BE2C (cell line): Measurements from ENCODE around the gene CXCR6.
"Not testable (repeated sequence)": the region's sequence is repeated elsewhere in the genome, so short reads cannot be mapped to it uniquely, and the experiment has no call there.

Experiments
- DNase-seq: peaks from one replicate; pipeline ENCODE4 v3.0.0-alpha.2; 2020
- H3K27me3 ChIP-seq: fragments of 250-450 bp; sonication (Bioruptor Pico); 2 replicates; pipeline ENCODE4 v1.5.1; 2020; ENCODE audit warnings: mild to moderate bottlenecking
- H3K36me3 ChIP-seq: fragments of 250-450 bp; sonication (Bioruptor Pico); 2 replicates; pipeline ENCODE4 v1.5.1; 2020; ENCODE audit warnings: mild to moderate bottlenecking
- H3K4me1 ChIP-seq: fragments of 250-450 bp; sonication (Bioruptor Pico); 2 replicates; pipeline ENCODE4 v1.5.1; 2020
- H3K4me3 ChIP-seq: 2 replicates; pipeline ENCODE4 v1.5.1; 2011; ENCODE audit warnings: low read depth, low read length
- H3K9me3 ChIP-seq: fragments of 250-450 bp; sonication (Bioruptor Pico); 2 replicates; pipeline ENCODE4 v1.5.1; 2020
- TF ChIP-seq, protein P1 (sequence below): IDR thresholded peaks from 2 replicates; pipeline ENCODE4 v1.5.1; 2012; ENCODE audit warnings: mild to moderate bottlenecking, low read depth, low read length

CXCR6 gene

DNA sequence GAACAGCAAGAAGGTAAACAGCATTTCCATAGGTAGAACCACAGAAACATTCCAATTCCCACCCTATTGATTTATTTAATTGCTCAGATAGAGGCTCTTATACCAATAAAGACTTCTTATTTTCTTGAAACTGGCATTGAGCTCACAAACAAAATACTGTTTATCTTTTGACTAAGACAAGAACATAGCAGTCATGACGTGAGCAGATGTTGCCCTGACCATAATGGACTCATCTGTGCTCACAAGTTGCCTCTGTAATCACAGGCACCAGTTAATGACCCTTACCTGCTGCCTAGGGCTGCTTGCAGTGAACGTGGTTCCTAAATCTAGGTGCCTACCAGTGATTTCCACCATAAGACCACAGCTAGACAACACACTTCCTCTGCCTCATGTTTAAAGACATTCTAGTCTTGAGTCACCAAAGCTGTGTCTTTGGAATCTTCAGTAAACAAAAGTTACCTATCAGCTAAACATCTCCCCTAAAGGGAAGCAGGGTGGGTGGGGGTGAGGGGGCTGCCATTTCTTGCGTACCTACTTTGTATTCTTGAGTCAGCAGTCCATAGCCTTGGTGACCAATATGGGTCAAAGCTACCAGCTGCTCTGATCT lies 50.3 kb downstream of the CXCR6 start:
- H3K9me3 ChIP-seq, result no peaks in the 10 kb centered on the region
- H3K36me3 ChIP-seq, result no peaks in the 10 kb centered on the region
- no peak overlapping the region for H3K4me3 ChIP-seq
- H3K4me1 ChIP-seq, result no peaks in the 10 kb centered on the region
- no peak for DNase-seq
- H3K27me3 ChIP-seq, result no peaks in the 10 kb centered on the region
- TF ChIP-seq, protein P1, sequence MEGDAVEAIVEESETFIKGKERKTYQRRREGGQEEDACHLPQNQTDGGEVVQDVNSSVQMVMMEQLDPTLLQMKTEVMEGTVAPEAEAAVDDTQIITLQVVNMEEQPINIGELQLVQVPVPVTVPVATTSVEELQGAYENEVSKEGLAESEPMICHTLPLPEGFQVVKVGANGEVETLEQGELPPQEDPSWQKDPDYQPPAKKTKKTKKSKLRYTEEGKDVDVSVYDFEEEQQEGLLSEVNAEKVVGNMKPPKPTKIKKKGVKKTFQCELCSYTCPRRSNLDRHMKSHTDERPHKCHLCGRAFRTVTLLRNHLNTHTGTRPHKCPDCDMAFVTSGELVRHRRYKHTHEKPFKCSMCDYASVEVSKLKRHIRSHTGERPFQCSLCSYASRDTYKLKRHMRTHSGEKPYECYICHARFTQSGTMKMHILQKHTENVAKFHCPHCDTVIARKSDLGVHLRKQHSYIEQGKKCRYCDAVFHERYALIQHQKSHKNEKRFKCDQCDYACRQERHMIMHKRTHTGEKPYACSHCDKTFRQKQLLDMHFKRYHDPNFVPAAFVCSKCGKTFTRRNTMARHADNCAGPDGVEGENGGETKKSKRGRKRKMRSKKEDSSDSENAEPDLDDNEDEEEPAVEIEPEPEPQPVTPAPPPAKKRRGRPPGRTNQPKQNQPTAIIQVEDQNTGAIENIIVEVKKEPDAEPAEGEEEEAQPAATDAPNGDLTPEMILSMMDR, result no peak

DNA sequence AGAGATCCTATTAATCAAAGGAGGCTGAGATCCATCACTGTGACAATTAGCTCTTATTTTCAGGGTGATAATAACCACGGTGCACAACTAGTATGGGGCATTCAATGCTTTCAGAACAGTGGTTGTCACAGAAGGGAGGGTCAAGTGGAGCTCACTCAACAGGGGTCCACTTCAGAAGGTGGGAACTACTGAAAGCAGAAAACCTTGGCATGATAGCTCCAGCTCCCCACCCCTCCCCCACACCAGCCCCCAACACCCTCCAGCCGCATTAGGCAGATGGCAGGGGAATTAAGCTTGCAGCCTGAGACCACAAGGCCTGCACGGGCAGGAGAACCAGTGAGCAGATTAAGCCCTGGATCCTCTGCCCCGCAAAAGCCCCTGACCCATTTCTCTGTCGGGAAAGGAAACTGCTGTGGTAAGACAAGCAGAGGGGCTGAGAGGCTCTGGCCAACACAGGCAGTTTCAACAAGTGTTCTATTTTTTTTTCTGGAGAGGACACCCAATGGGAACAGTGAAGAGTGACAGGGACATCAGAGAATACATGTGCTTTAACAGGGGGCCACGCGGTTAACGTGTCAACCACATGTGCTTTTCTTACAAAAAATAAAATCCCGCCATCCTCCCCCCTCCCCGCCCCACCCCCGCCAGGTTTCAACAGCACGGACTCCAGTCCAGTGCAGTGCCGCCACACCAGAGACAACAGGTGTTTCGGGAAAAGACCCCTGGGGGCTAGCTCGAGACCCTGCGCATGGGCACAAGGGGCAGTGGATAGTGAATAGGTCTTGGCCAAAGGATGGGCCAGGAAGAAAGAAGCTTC lies 51.4 kb downstream of the CXCR6 start:
- H3K4me1 ChIP-seq, result no peaks in the 10 kb centered on the region
- peak overlapping the region; percentile 76 for H3K4me3 ChIP-seq
- H3K9me3 ChIP-seq, result no peaks in the 10 kb centered on the region
- H3K27me3 ChIP-seq, result no peaks in the 10 kb centered on the region
- DNase-seq, result no peak
- H3K36me3 ChIP-seq, result no peaks in the 10 kb centered on the region
- TF ChIP-seq, protein P1, result no peak

DNA sequence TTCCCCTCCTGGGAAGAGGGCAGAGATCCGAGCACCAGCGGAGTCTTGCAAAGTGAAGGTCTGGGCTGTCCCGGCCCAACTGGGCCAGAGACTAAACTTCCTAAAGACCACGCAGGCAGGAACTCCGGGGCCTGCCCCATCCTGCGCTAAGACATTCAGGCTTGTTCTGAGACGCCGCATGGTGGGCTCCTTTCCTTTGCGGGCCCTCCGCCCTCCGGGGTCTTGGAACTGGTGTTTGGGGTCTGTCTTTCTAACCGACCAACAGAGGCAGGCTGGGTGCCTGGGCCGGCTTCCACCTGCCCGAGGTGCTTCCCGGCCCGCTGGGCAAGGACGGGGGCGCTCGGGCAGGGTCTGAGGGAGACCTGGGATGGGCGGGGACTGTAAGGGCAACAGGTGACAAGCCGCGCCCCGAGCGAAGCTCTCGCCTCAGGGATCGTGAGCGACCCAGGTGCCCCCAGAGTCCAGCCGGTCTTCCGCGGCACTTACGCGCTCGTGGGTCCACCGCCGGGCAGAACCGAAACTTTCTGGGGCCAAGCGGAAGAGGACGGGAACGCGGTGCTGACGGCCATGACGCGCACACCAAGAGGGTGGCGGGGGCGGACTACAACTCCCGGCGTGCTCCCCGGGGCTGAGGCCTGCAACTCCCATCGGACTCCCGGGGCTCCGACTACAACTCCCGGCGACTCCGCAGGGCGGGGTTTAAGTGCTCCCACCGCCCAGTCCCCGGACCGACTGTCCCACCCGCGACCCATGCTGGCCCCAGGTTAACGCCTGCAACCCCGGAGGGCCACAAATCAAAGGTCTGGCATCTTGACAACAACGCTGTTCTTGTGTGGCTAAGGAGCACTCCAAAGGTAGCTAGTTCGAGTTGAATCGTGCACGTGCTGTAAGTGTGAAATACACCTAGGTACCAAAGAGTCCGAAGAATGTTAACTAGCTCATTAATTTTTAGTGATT lies 52.2 kb downstream of the CXCR6 start, which contains the start of gene FYCO1:
TSS of gene FYCO1 (minus strand) at position 589 of the 957 bp plus-strand sequence. CDS start 10,914 bp downstream, outside the sequence.
- Histone ChIP-seq H3K9me3 (no peaks in the 10 kb centered on the region), H3K4me3 (peak within 1 kb of the TSS; percentile 76), H3K36me3 (no peaks in the 10 kb centered on the region), H3K27me3 (no peaks in the 10 kb centered on the region), H3K4me1 (no peaks in the 10 kb centered on the region)
- peak; percentile 81 for DNase-seq
- TF ChIP-seq, protein P1, result no peak

DNA sequence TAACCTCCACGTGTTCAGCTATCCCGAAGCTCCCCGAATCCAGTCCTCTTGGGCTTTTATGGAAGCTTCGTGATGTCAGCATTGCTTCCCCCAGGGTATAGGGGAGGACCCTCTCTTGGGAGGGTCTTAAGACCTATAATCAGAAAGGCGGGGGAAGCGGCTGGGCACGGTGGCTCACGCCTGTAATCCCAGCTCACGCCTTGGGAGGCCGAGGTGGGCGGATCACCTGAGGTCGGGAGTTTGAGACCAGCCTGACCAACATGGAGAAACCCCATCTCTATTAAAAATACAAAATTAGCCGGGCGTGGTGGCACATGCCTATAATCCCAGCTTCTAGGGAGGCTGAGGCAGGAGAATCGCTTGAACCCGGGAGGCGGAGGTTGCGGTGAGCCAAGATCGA lies 54.2 kb downstream of the CXCR6 start:
- not testable (repeated sequence) for H3K9me3 ChIP-seq, H3K4me1 ChIP-seq, DNase-seq, H3K36me3 ChIP-seq, H3K27me3 ChIP-seq, H3K4me3 ChIP-seq

DNA sequence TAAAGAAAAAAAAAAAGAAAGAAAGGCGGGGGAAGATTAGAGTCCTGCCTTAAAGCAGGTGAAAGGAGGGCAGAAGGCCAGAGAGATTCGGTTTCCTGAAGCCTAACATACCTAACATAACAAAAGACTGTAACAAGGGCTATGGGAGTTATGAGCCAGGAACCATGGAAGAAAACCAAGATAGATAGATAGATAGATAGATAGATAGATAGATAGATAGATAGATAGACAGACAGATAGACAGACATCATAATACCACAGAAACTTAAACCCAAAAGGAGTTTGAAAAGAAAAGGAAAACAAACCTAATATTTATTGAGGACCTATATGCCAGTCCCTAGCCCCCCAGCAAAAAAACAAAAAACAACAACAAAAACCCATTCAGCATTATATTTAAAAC lies 54.7 kb downstream of the CXCR6 start:
- Histone ChIP-seq H3K4me3 (no peak overlapping the region), H3K4me1 (no peaks in the 10 kb centered on the region), H3K9me3 (no peaks in the 10 kb centered on the region), H3K36me3 (no peaks in the 10 kb centered on the region), H3K27me3 (no peaks in the 10 kb centered on the region)
- no peak for DNase-seq
- TF ChIP-seq, protein P1, result no peak
